Measurements from ENCODE around the gene MAB21L4. TPM values are rescaled to one million over a fixed set of nuclear protein-coding genes. Genes with fewer than 3 reads are reported as not detected.

The MAB21L4 gene
- total RNA-seq, 1 experiment from 2014 or later, result not detected

GRCh38 chr2:240896394-240896793 is 438 bp upstream of the MAB21L4 start:
- H3K79me2 ChIP-seq (ENCODE audit: insufficient read depth, low read length), result no peaks in the 10 kb centered on the region
- TF ChIP-seq CEBPB (IDR thresholded peaks at IDR 0.05; ENCODE audit: low read depth) (no peak), ATF3 (IDR thresholded peaks at IDR 0.05) (no peak), SP1 (IDR thresholded peaks at IDR 0.05; ENCODE audit: low read depth) (no peak), ZBTB33 (IDR thresholded peaks at IDR 0.05; ENCODE audit: extremely low read depth, insufficient replicate concordance, low read length) (no peak)
- peaks cover 34 to 60% of the 10 kb centered on the region in 2 experiments for H3K4me1 ChIP-seq (ENCODE audit: control insufficient read depth in 1 of 2, insufficient read depth in 2 of 2, low read length in 2 of 2)
- peak overlapping the region; percentile 18; the same call in 1 of the 2 replicates for H3K9ac ChIP-seq (ENCODE audit: low read length)
- intact Hi-C loops (cut with micrococcal nuclease), result no loop called here
- ChIA-PET RAD21 (ENCODE audit: low non-redundant PET in 1 of 2, low total read pairs in 2 of 2, uncharacterized antibody in 2 of 2, unreplicated experiment in 2 of 2) (no interaction called here), POLR2A (no interaction called here), CTCF (interaction anchor here (1.3 kb wide), 1 partner anchor 18 kb away, joined by 4 read pairs; no protein-coding TSS in a partner anchor)
- peak overlapping the region in 1 of 2 experiments; percentile 7; a peak in 1 of 4 replicates for H3K4me3 ChIP-seq (replicated peaks in 1 of 2; ENCODE audit: low read depth in 1 of 2, low read length in 2 of 2)
- H4K20me1 ChIP-seq (ENCODE audit: insufficient read depth), result no peaks in the 10 kb centered on the region
- no peaks in the 10 kb centered on the region for H3K9me2 ChIP-seq (ENCODE audit: insufficient read depth)
- H3K27ac ChIP-seq (ENCODE audit: low read depth, low read length), result no peak overlapping the region
- H3K36me3 ChIP-seq (ENCODE audit: control insufficient read depth in 1 of 2, insufficient read depth in 2 of 2, low read length in 2 of 2), result no peaks in the 10 kb centered on the region
- H3K4me2 ChIP-seq (ENCODE audit: low read length), result peak overlapping the region; percentile 75
- H3K9me3 ChIP-seq (ENCODE audit: control insufficient read depth in 1 of 2, insufficient read depth in 1 of 2, low read depth in 1 of 2, low read length in 2 of 2), result no peaks in the 10 kb centered on the region
- BruUV-seq (replicated peaks), result no TSS peak
- no peak overlapping the region for H2AFZ ChIP-seq (ENCODE audit: low read depth, low read length, poor library complexity, severe bottlenecking)
- peaks cover 13% of the 10 kb centered on the region; the same call in 1 of the 2 replicates for H3K27me3 ChIP-seq (ENCODE audit: insufficient read depth, low read length)
- DNase-seq (ENCODE audit: low read depth, low spot score) (no peak), ATAC-seq (peak; percentile 10; the same call in 1 of the 2 replicates)

- Histone ChIP-seq H3K4me1 (ENCODE audit: control insufficient read depth in 1 of 2, insufficient read depth in 2 of 2, low read length in 2 of 2) (peaks cover 34 to 61% of the 10 kb centered on the region in 2 experiments), H3K27ac (ENCODE audit: low read depth, low read length) (no peak overlapping the region), H3K4me2 (ENCODE audit: low read length) (peak overlapping the region; percentile 75), H3K79me2 (ENCODE audit: insufficient read depth, low read length) (no peaks in the 10 kb centered on the region), H3K4me3 (replicated peaks in 1 of 2; ENCODE audit: low read depth in 1 of 2, low read length in 2 of 2) (no peak overlapping the region; a peak in 1 of 4 replicates), H3K9ac (ENCODE audit: low read length) (no peak overlapping the region), H4K20me1 (ENCODE audit: insufficient read depth) (no peaks in the 10 kb centered on the region), H3K36me3 (ENCODE audit: control insufficient read depth in 1 of 2, insufficient read depth in 2 of 2, low read length in 2 of 2) (no peaks in the 10 kb centered on the region), H3K27me3 (ENCODE audit: insufficient read depth, low read length) (peaks cover 13% of the 10 kb centered on the region; the same call in 1 of the 2 replicates), H3K9me3 (ENCODE audit: control insufficient read depth in 1 of 2, insufficient read depth in 1 of 2, low read depth in 1 of 2, low read length in 2 of 2) (no peaks in the 10 kb centered on the region), H2AFZ (ENCODE audit: low read depth, low read length, poor library complexity, severe bottlenecking) (no peak overlapping the region), H3K9me2 (ENCODE audit: insufficient read depth) (no peaks in the 10 kb centered on the region)
- CTCF ChIA-PET, result interaction anchor here (1.3 kb wide), 1 partner anchor 19 kb away, joined by 4 read pairs; no protein-coding TSS in a partner anchor
- ATAC-seq (no peak), DNase-seq (ENCODE audit: low read depth, low spot score) (no peak)
- no TSS peak for BruUV-seq (replicated peaks)
- POLR2A ChIA-PET, result no interaction called here
- RAD21 ChIA-PET (ENCODE audit: low non-redundant PET in 1 of 2, low total read pairs in 2 of 2, uncharacterized antibody in 2 of 2, unreplicated experiment in 2 of 2), result no interaction called here
- intact Hi-C loops (cut with micrococcal nuclease), result no loop called here
- TF ChIP-seq ZNF274 (IDR thresholded peaks at IDR 0.05; ENCODE audit: low read depth, low read length) (no peak), YY1 (IDR thresholded peaks at IDR 0.05; ENCODE audit: extremely low read depth, insufficient replicate concordance, low read depth, low read length) (no peak), CTCF (IDR thresholded peaks at IDR 0.05 in 2 of 3, conservative IDR thresholded peaks at IDR 0.05 in 1 of 3; ENCODE audit: borderline replicate concordance in 1 of 3, insufficient read depth in 1 of 3, low read depth in 2 of 3, low read length in 2 of 3) (no peak), ATF3 (IDR thresholded peaks at IDR 0.05) (no peak), ELF1 (IDR thresholded peaks at IDR 0.05; ENCODE audit: borderline replicate concordance, low read depth) (no peak), SIN3A (IDR thresholded peaks at IDR 0.05; ENCODE audit: low read depth) (no peak), ZBTB33 (IDR thresholded peaks at IDR 0.05; ENCODE audit: extremely low read depth, insufficient replicate concordance, low read length) (no peak), CEBPB (IDR thresholded peaks at IDR 0.05; ENCODE audit: low read depth) (no peak), JUND (IDR thresholded peaks at IDR 0.05) (no peak)
Measured at GRCh38 chr2:240894836-240895558, 959 bp downstream of the MAB21L4 start.
